ENCODE data around the gene LIPG.

GRCh38 chr18:49546278-49546677 lies 15.6 kb upstream of the LIPG start:
- TF ChIP-seq CTCF (IDR thresholded peaks at IDR 0.05) (no peak), POLR2A (IDR thresholded peaks at IDR 0.05) (no peak)
